Astrocyte of the hippocampus (primary cell): ENCODE data around the gene ORC2.
"Not testable (repeated sequence)": the region's sequence is repeated elsewhere in the genome, so short reads cannot be mapped to it uniquely, and the experiment has no call there.

Experiments
- DNase-seq: peaks from one replicate; pipeline ENCODE4 v3.0.0; 2011; ENCODE audit warnings: low read depth, low spot score

ORC2 gene

DNA sequence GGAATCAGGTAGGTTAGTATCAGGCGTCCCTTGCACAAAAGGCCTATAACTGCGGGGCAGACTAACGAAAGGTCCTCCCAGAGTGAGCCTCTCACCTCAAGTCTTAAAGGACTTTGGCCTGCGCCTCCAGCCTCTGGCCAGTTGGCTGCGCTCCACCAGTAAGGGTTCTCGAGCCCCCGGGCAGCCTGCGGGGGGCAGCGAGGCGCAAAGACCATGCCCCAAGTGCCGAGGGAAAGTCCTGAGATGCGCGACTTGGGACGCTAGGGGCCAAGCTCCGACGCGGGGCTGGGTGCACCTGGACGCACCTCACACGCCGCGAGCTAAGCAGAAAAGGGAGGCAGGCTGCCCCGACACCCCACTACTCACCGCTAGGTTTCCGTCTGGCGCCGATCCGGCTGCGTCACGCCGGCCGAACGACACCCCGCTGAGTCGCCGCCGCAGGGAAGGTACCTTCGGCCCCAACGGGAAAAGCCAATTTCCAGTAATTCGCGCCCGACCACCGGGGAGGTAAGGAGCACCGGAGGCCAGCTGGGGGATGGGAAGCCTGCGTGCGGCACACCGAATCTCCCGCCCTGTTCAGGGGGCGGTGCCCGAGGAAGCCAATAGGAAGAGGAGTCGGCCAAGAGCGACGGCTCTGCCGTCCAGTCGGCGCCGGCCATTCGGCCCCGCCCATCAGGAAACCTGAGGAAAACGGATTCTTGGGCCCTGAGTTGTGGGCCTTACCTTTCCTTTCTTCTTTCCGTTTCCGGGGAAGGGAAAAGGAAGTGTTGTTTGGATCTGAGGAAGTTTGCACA lies at the start of gene ORC2:
Gene ORC2, minus strand, starts transcription at position 537 of the 794 bp plus-strand sequence. CDS start 5,537 bp downstream, outside the sequence.
- DNase-seq = peak; percentile 99

DNA sequence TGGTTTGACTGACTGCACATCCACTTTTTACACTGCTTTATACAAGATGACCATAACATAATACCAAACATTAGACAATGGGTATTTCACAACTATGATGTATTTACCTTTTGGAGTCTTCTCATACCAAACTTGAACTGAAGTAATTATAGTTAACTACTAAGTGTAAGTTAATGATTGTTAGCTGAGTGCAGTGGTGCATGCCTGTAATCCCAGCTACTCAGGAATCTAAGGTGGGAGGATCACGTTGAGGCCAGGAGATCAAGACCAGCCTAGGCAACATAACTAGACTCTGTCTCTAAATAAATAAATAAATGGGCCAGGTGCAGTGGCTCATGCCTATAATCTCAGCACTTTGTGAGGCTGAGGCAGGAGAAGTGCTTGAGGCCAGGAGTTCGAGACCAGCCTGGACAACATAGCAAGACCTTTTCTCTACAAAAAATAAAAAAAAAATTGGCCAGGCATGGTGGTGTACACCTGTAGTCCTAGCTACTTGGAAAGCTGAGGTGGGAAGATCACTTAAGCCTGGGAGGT lies 44.9 kb upstream of the ORC2 start:
- DNase-seq = no peak

DNA sequence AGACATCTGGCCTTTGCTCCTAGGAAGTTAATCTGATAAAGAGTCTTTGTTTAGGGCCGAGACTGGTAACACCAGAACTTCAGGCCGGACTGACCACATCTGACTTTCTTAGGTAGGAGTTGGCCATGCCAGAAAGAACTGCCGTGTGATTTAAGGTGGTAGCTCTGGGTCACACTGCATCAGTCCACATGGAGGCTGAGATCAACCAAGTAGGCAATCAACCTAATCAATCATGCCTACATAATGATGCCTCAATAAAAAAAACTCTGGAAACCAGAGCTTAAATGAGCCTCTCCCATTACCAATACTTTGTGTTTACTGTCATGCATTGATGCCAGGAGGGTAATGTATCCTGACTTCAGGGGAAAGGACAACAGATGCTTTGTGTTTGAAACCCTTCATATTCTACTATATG lies 44.1 kb upstream of the ORC2 start:
- no peak for DNase-seq

DNA sequence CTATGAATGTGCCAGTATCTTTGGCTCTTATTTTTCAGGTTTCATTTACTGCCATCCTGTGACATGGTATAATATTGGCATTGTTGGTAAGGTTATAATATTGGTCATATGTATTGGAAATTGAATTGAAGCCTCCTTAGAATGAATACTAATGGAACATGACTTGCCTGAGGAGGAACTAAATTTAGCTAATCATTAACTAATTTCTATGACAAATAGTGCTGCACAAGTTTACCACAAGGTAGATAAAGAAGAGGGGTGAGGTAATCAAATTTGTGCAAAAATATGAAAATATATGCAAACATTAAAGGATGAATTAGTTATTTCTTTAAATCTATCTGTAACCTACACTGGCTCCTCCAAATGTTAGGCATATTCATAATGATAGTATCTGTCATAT lies 43.2 kb upstream of the ORC2 start:
- DNase-seq = no peak

DNA sequence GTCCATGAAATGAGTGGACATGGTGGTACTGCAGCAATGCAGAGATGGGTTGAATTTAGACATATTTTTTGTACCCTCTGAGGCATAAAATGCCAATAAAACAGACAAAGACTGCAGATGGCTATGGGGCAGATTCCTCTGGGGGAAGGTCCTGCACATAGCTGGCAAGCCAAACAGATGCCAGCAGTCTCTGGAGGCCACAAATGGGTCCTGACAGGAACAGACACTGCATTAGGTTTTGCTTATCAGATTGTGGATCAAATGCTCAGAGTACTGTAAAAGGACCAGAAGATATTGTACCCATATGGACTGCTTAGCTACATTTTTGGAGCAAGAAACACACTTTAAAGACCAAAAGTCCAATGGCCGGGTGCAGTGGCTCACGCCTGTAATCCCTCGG lies 40.9 kb upstream of the ORC2 start:
- DNase-seq = no peak

DNA sequence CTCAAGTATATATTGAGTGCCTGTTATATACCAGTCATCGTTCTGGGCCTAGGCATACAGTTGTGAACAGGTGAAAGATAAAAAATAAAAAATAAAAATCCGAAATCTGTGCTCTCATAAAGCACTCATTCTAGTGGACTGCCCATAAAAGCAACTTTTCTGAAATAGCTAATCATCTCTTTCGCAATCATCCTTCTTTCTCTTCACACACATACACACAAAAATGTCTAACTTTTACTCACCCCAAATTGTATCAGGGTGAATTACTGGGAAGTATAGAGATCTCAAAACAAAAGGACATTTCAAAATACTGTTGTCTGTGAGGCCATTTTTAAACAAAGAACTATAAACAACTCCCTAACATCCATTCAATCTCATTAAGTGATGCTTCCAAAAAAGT lies 29.6 kb upstream of the ORC2 start:
- DNase-seq = no peak

DNA sequence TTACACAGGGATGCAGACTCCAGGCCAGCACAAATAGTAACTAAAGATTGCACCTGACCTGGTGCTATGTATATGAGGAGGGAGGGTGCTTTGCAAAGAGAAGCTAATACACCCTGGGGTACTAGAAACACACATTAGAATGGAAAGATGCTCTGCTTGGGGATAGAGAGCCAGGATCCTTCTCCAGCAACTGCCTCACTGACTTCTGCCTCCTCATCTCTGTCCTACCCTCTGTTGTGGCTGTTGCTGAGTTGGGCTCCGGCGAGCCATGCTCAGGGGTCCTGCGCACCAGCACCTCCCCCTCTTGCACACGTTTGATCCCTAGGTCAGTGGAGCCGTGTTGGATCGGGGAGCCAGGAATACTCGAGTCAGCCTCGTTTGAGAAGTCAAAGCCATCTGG lies 23.7 kb upstream of the ORC2 start:
- no peak for DNase-seq

DNA sequence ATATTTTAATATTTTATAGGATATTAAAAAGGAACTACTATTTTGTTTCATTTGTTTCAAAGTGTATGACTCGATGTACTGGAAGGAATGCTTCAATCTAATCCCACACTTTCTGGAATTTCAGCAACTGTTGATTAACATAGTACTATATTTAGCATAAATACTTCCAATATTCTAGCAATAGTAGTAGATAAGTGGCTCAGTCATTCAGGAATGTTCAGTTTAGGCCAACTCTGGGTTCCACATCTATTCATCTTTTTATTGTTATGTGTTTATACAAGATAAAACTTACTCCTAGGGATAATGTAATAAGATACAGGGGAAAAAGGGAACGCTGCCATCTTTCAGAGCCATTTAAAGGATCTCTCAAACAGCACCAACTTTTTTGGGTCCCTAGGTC lies 22.3 kb upstream of the ORC2 start:
- DNase-seq = peak; percentile 59

DNA sequence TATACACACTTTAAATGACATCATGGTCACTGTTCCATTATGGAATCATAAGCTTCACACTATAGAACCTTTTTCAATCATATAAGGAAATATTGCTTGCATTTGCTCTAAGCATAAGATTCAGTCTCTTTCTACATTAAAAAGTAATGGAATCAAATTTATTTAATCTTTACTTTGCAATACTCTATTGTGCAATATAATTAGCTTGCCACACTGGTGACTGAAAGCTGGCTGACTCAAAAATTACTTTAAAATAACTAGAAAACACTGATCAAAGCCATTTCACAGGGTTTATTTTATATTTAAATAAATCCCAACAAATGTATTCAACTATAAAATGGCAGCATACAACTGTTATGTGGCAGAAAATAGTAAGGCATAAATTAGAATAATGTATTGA lies 13.2 kb upstream of the ORC2 start:
- DNase-seq = no peak

DNA sequence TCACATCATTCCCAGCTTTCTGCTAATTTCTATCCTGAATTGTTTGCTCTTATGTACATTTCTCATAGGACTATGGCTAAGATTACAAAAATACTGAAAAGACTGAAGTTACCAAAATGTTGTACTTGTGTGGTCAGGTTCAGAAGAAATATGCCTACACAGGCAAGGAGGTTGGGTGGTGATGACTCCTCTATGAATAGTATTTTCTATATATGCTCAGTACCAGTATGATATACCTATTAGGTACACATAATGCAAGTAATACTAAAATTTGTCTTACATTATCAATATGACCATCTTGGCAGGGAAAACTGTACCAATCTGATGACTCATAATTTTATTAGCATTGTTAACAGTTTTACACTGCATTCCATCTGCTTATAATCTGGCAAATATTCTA lies 12.2 kb upstream of the ORC2 start:
- no peak for DNase-seq

DNA sequence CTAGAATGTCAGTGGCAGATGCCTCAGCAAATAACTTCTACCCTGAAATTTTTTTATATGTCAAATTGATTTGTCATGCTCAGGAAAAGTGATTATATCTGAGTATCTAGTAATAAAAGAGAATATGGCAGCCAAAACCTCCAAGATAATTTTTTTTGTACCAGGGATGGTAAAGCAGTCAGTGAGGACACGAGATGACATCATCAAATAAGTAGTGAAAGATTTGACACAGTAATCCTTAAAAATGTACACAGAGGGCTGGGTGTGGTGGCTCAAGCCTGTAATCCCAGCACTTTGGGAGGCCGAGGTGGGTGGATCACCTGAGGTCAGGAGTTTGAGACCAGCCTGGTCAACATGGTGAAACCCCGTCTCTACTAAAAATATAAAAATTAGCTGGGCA lies 6.6 kb upstream of the ORC2 start:
- not testable (repeated sequence) for DNase-seq

DNA sequence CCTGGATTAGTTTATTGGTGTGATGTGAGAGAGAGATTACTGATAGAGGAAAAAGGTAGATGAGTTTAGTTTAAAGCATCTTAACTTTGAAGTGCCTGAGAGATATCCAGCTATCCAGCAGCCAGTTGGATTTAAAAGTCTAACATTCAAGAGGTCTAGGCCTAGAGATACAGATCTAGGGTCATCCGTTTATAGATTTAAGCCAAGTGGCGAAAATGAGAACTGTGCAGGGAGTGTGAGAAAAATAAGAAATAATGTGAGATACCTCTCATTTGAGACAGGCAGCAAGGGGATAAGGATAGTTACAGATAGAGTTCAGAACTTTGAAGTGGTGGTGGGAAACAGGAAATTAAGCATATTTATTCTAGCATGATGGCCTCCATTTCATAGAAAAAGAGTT lies 5.3 kb upstream of the ORC2 start:
- no peak for DNase-seq

DNA sequence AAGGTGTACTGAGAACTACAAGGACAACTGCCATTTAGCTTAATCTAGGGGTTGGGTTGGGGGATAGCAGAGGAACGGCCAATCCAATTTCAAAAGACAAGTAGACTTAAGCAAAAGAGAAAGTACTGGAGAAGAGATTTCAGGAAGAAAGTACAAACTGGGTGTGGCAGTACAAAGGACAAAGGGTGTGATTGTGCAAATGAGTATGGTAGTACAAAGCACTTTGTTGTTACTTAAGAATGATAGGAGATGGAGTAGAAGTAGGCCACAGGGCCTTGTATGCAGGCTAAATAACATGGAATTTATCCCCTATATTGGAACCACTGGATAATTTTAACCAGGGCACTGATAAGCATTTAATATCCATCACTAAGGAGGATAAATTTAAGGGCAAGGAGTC lies 4.7 kb upstream of the ORC2 start:
- DNase-seq = no peak

DNA sequence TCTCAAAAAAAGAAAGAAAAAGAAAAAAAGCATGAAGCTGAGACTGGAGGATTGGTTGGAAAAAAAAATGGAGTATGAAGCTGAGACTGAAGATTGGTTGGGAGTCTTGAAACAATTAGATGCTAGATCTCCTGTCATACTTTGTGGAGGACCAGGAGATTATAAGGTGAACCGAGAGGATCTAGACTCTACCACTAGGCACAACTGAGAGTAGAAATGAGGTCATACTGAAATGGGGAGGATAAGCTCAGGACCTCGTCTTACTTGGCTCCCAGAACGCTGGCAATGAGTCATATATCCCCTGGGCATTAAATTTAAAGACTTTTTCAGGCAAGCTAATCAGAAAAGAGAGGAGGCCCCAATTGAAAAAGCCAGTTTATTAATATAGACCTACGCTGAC lies 3.3 kb upstream of the ORC2 start:
- DNase-seq = peak; percentile 53

DNA sequence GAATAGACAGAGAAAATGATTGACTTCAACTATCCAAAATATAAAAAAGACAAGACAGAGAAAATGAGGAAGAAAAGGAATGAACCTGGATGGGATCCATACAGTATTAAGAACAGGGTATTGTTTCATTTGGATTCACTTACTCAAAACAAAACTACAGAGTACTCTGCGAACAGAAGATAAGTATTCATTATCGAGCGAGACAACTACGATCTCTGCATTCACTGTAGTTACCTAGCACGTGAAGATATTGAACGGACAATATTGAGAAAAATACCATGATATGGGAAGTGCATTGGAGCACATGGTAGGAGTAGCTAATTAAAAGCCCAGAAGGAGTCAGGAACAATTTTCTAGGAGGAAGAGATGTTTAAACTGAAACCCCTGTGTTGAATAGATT lies 1.0 kb upstream of the ORC2 start:
- no peak for DNase-seq

DNA sequence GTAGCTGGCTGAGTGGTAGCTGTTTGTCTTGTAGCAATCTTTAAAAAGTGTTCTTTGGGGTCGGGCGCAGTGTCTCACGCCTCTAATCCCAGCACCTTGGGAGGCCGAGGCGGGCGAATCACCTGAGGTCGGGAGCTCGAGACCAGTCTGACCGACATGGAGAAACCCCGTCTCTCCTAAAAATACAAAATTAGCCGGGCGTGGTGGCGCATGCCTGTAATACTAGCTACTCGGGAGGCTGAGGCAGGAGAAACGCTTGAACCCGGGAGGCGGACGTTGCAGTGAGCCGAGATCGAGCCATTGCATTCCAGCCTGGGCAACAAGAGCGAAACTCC lies 425 bp upstream of the ORC2 start:
- not testable (repeated sequence) for DNase-seq

DNA sequence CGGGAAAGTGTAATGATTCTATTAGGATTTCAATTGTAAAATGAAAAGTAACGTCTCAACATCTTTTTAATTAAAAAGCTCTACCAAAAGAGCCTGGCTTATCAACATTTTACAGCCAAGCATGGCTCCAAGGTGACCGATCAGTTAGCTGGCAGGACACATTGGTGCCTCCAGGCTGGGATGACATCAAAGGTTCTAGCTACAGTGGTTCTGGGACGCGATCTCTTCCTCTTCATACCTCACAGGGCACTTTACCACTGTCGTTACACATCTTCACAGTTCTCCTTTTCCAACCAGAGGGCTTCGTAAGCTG lies 693 bp downstream of the ORC2 start:
- DNase-seq = no peak

DNA sequence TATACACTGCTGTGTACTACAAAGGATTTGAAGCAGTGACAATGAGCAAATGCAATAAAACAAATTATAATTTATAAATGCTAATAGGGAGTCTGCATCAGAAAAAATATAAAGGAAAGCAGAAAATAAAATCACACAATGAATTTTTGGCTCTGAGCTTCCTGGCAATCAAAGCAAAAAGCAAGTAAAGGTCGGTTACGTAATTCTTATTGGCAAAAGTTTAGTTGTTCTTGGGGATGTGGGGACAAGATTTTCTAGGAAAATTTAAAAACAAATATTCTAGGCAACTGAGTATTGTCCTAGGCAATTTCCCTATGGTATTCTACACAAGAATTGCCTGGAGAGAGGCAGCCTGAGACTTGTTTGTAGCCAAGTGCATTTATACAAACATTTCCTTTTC lies 1.8 kb downstream of the ORC2 start:
- no peak for DNase-seq

DNA sequence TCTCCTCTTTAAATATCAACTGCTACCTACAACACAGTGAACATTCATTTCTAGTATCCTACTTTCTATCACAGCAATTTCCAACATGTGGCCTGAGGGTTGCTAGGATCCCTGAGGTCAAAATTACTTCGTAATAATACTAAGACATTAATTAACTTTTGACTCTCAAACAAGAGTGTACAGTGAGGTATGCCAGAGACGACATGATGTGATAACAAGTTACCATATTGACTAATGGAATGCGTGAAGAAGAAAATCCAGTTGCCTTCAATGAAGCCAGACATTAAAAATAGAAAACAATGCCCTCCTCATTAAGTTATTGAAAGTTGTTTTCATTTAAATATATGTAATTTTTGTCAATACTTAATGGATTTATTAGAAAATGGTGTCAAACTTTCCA lies 13.1 kb downstream of the ORC2 start:
- no peak for DNase-seq

DNA sequence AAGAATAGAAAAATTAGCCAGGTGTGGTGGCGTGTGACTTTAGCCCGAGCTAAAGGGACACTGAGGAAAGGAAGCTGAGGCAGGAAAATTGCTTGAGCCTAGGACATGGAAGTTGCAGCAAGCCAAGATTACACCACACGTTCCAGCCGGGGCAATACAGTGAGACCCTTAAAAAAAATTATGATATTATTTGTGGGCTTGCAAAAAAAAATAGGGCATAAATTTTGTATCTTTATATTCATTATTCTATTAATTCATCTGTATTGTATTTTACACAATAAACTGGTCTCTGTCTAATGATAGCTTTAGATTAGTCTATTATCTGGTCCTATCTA lies 18.1 kb downstream of the ORC2 start:
- DNase-seq = no peak

DNA sequence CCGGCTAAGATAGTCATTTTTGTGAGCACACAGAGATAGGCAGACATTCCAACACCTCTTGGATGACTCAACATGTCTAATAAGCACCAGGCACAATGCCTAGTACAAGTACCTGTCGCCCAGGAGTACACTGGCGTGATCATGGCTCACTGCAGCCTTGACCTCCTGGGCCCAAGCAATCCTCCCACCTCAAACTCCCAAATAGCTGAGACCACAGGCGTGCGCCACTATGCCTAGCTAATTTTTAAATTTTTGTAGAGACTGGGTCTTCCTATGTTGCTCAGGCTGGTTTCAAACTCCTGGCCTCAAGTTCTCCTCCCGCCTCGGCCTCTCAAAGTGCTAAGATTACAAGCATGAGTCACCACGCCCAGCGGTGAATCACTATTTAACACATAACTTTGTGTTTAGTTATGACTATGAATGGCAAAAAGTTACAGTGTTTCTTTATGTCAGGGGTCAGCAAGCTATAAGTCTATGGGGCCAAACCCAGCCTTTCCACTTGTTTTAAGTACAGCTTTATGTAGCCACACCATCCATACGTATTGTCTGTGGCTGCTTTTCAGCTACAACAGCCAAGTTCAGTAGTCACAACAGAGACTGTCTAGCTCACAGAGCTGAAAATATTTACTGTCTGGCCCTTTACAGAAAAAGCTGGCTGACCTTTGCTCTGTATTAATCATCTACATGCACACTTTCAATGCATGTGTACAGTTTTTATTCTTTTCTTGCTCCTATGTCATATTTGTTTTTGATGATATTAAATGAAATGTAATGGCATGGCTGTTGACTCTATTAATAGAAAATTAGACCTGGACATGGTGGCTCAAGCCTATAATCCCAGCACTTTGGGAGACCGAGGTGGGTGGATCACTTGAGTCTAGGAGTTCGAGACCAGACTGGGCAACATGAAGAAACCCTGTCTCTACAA lies 18.7 kb downstream of the ORC2 start:
- peak; percentile 68 for DNase-seq

DNA sequence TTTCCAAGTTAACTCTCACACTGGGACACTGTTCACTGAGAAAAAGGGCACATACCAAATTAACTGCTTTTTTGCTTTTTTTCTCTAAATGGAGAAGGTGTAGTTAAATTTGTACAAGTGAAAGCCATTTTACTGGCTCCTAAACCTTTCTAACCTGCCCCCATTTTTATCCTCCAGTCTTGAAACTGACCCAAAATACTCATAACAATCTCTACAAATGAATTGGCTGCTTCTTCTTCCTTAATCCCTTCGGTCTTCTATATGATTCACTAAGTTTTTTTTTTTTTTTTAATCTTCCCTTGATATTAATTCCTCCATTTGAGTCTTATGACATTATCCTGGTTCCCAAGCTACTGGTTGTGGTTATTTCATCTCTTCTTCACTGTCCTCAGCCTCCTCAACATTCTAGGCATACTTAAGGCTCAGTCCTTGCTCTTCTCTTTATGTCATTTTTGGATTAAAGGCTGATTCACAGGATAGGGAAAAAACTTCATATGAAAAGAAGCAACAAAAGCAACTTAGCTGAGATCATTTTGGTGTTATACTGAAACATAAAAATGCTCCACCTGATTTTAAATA lies 19.8 kb downstream of the ORC2 start:
- no peak for DNase-seq

DNA sequence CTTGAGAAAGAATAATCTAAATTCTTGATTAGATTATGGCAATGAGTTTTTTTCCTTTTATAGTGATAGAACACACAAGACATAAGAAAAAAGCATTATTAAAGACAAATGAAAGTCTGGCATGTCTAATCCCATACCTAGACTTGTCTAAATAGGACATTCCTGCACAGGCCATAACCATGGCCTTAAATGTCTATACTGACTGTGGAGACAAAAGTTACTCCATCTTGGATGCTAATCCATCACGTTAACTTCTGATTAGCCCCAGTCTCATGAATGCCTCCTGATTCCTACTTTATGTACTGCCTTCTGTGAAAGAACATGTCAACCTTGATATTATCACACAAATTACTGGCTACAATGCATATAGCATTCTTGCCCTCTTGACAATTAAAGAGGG lies 23.6 kb downstream of the ORC2 start:
- DNase-seq = no peak
